Ishikawa (cell line): Measurements from ENCODE around the gene HMOX1.

Experiments used
- CEBPB ChIP-seq: IDR thresholded peaks from 2 replicates; pipeline ENCODE4 v1.6.1; 2012
- CREB1 ChIP-seq: IDR thresholded peaks from 2 replicates; pipeline ENCODE4 v1.6.1; 2012; ENCODE audit warnings: low read depth
- EGR1 ChIP-seq: IDR thresholded peaks from 2 replicates; pipeline ENCODE4 v1.6.1; 2012
- EP300 ChIP-seq: IDR thresholded peaks from 2 replicates; pipeline ENCODE4 v1.6.1; 2012; ENCODE audit warnings: borderline replicate concordance
- FOXM1 ChIP-seq: IDR thresholded peaks from 2 replicates; pipeline ENCODE4 v1.6.1; 2012; ENCODE audit warnings: low read depth, borderline replicate concordance
- MAX ChIP-seq: IDR thresholded peaks from 2 replicates; pipeline ENCODE4 v1.6.1; 2012
- NFIC ChIP-seq: IDR thresholded peaks from 2 replicates; pipeline ENCODE4 v1.6.1; 2012
- RAD21 ChIP-seq: IDR thresholded peaks from 2 replicates; pipeline ENCODE4 v1.6.1; 2012; ENCODE audit warnings: low read depth
- TAF1 ChIP-seq: IDR thresholded peaks from 2 replicates; pipeline ENCODE4 v1.6.1; 2012; ENCODE audit warnings: low read depth, mild to moderate bottlenecking
- TCF12 ChIP-seq: IDR thresholded peaks from 2 replicates; pipeline ENCODE4 v1.6.1; 2012; ENCODE audit warnings: low read depth
- TEAD4 ChIP-seq: IDR thresholded peaks from 2 replicates; pipeline ENCODE4 v1.6.1; 2012
- USF1 ChIP-seq: IDR thresholded peaks from 2 replicates; pipeline ENCODE4 v1.6.1; 2012
- YY1 ChIP-seq: IDR thresholded peaks from 2 replicates; pipeline ENCODE4 v1.6.1; 2012; ENCODE audit warnings: low read depth
- ZBTB7A ChIP-seq: IDR thresholded peaks from 2 replicates; pipeline ENCODE4 v1.6.1; 2012; ENCODE audit warnings: low read depth
- TF ChIP-seq, protein P1 (sequence below): IDR thresholded peaks from 2 replicates; pipeline ENCODE4 v1.6.1; 2012; ENCODE audit warnings: low read depth, mild to moderate bottlenecking

The HMOX1 gene

GRCh38 chr22:35422936-35423335 is 42.0 kb downstream of the HMOX1 start:
- TF ChIP-seq RAD21 = no peak
- no peak for TF ChIP-seq NFIC
- TF ChIP-seq EP300 = no peak
- TF ChIP-seq TAF1 = no peak
- no peak for TF ChIP-seq CEBPB
- TF ChIP-seq TEAD4 = no peak
- no peak for TF ChIP-seq ZBTB7A
- no peak for TF ChIP-seq CREB1
- TF ChIP-seq EGR1 = no peak
- TF ChIP-seq MAX = no peak
- TF ChIP-seq, protein P1, sequence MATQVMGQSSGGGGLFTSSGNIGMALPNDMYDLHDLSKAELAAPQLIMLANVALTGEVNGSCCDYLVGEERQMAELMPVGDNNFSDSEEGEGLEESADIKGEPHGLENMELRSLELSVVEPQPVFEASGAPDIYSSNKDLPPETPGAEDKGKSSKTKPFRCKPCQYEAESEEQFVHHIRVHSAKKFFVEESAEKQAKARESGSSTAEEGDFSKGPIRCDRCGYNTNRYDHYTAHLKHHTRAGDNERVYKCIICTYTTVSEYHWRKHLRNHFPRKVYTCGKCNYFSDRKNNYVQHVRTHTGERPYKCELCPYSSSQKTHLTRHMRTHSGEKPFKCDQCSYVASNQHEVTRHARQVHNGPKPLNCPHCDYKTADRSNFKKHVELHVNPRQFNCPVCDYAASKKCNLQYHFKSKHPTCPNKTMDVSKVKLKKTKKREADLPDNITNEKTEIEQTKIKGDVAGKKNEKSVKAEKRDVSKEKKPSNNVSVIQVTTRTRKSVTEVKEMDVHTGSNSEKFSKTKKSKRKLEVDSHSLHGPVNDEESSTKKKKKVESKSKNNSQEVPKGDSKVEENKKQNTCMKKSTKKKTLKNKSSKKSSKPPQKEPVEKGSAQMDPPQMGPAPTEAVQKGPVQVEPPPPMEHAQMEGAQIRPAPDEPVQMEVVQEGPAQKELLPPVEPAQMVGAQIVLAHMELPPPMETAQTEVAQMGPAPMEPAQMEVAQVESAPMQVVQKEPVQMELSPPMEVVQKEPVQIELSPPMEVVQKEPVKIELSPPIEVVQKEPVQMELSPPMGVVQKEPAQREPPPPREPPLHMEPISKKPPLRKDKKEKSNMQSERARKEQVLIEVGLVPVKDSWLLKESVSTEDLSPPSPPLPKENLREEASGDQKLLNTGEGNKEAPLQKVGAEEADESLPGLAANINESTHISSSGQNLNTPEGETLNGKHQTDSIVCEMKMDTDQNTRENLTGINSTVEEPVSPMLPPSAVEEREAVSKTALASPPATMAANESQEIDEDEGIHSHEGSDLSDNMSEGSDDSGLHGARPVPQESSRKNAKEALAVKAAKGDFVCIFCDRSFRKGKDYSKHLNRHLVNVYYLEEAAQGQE = no peak
- no peak for TF ChIP-seq FOXM1
- TF ChIP-seq YY1 = no peak
- TF ChIP-seq USF1 = no peak

DNA sequence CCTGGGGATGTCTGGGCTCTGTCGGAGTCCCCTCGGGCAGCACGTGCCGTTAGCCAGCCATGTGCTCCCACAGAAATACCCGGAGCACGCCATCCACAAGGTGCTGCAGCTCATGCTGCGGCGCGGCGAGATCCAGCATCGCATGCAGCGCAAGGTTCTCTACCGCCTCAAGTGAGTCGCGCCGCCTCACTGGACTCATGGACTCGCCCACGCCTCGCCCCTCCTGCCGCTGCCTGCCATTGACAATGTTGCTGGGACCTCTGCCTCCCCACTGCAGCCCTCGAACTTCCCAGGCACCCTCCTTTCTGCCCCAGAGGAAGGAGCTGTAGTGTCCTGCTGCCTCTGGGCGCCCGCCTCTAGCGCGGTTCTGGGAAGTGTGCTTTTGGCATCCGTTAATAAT is 43.2 kb downstream of the HMOX1 start:
- no peak for TF ChIP-seq EGR1
- no peak for TF ChIP-seq YY1
- no peak for TF ChIP-seq NFIC
- no peak for TF ChIP-seq CREB1
- TF ChIP-seq TAF1 = no peak
- TF ChIP-seq ZBTB7A = no peak
- no peak for TF ChIP-seq USF1
- no peak for TF ChIP-seq RAD21
- no peak for TF ChIP-seq FOXM1
- TF ChIP-seq, protein P1 = no peak
- TF ChIP-seq MAX = no peak
- TF ChIP-seq TCF12 = no peak
- no peak for TF ChIP-seq TEAD4
- TF ChIP-seq EP300 = no peak
- TF ChIP-seq CEBPB = no peak

GRCh38 chr22:35424761-35425160 is 43.9 kb downstream of the HMOX1 start:
- no peak for TF ChIP-seq USF1
- TF ChIP-seq CREB1 = no peak
- TF ChIP-seq TCF12 = no peak
- TF ChIP-seq EP300 = no peak
- no peak for TF ChIP-seq RAD21
- TF ChIP-seq, protein P1 = no peak
- no peak for TF ChIP-seq ZBTB7A
- no peak for TF ChIP-seq FOXM1
- TF ChIP-seq CEBPB = no peak
- no peak for TF ChIP-seq TEAD4
- no peak for TF ChIP-seq TAF1
- no peak for TF ChIP-seq EGR1
- no peak for TF ChIP-seq YY1
- TF ChIP-seq MAX = no peak
- no peak for TF ChIP-seq NFIC

GRCh38 chr22:35425546-35425945 is 44.6 kb downstream of the HMOX1 start:
- TF ChIP-seq RAD21 (no peak), USF1 (no peak), CREB1 (no peak), CEBPB (no peak)
